ENCODE results near the gene ANKRD36B. TPM values are rescaled to one million over a fixed set of nuclear protein-coding genes. Genes with fewer than 3 reads are reported as not detected.
"Not testable (repeated sequence)": the region's sequence is repeated elsewhere in the genome, so short reads cannot be mapped to it uniquely, and the experiment has no call there.

ANKRD36B gene
- total and polyA plus RNA-seq, 2 donors (not counting 1 experiment from before 2014, with no cell fraction given), result 7.8 to 81.3 TPM

DNA sequence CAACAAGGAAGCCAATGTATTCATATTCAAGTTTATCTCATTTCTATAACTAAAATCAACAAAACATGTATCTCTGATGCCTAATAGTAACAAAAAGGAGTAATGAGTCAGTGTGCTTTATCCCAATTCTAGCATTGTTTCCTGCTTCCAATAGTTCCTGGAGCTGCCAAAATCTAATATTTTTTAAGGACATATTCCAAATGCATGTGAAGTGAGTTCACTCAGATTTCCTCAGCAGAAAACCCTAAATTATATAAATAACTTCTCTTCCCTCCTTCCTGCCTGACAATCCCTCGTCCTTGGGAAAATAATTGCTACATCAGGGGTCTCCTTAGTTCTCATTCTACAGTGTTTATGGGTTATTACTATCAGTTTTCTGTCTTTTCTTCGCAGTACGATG is 37.3 kb downstream of the ANKRD36B start:
- POLR2A ChIA-PET; H3K4me1 Mint-ChIP-seq; ATAC-seq (ENCODE audit: low read depth); H2AFZ ChIP-seq (ENCODE audit: insufficient read depth, low read depth, low read length, poor library complexity, severe bottlenecking); intact Hi-C loops (cut with micrococcal nuclease); H3K9me3 ChIP-seq (ENCODE audit: control extremely low read depth in 1 of 3, control insufficient read depth in 2 of 3, insufficient read depth in 1 of 3, low read length in 2 of 3); H3K4me3 ChIP-seq (ENCODE audit: control extremely low read depth in 1 of 5, extremely low read depth in 1 of 5, insufficient read depth in 1 of 5, low read depth in 2 of 5, low read length in 4 of 5); H3K9me3 Mint-ChIP-seq (ENCODE audit: insufficient read depth); H3K27ac Mint-ChIP-seq; CTCF ChIA-PET; H3K79me2 ChIP-seq (ENCODE audit: control insufficient read depth, insufficient read depth, low read length); H3K4me3 Mint-ChIP-seq; DNase-seq; H3K27me3 ChIP-seq (replicated peaks in 1 of 4; ENCODE audit: control extremely low read depth in 1 of 4, control insufficient read depth in 3 of 4, insufficient read depth in 4 of 4, low read length in 3 of 4); H3K4me2 ChIP-seq (replicated peaks; ENCODE audit: low read depth, low read length, poor library complexity, severe bottlenecking); H3K27ac ChIP-seq (ENCODE audit: low read length in 2 of 2); H3K27me3 Mint-ChIP-seq; H3K9ac ChIP-seq (ENCODE audit: low read length); H4K20me1 ChIP-seq (ENCODE audit: control insufficient read depth, insufficient read depth, low read length, poor library complexity, severe bottlenecking); H3K4me1 ChIP-seq (ENCODE audit: control insufficient read depth in 2 of 2, insufficient read depth in 2 of 2, low read length in 2 of 2): not testable (repeated sequence)
- WGBS (ENCODE audit: insufficient coverage), result no CpG with 5 or more reads among the region's 3 CpGs
- peaks cover 1 to 19% of the 10 kb centered on the region in 2 experiments for H3K36me3 ChIP-seq (replicated peaks in 1 of 2; ENCODE audit: control extremely low read depth in 1 of 2, control insufficient read depth in 1 of 2, extremely low read depth in 1 of 2, insufficient read depth in 2 of 2, low read length in 1 of 2)

DNA sequence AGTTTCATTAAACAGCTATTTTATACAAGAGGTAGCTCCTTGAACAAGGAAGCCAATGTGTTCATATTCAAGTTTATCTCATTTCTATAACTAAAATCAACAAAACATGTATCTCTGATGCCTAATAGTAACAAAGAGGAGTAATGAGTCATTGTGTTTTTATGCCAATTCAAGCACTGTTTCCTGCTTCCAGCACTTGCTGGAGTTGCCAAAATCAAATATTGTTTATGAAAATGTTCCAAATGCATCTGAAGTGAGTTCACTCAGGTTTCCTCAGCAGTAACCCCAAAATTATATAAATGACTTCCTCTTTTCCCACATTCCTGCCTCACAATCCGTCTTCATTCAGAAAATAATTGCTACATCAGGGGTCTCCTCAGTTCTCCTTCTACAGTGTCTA is 39.2 kb downstream of the ANKRD36B start:
- H3K9ac ChIP-seq (ENCODE audit: low read length); H3K4me3 Mint-ChIP-seq; H3K4me3 ChIP-seq (ENCODE audit: control extremely low read depth in 1 of 5, extremely low read depth in 1 of 5, insufficient read depth in 1 of 5, low read depth in 2 of 5, low read length in 4 of 5); H4K20me1 ChIP-seq (ENCODE audit: control insufficient read depth, insufficient read depth, low read length, poor library complexity, severe bottlenecking); H3K4me1 ChIP-seq (ENCODE audit: control insufficient read depth in 2 of 2, insufficient read depth in 2 of 2, low read length in 2 of 2); H3K27ac Mint-ChIP-seq; ATAC-seq (ENCODE audit: low read depth); POLR2A ChIA-PET; H3K4me2 ChIP-seq (replicated peaks; ENCODE audit: low read depth, low read length, poor library complexity, severe bottlenecking); H3K4me1 Mint-ChIP-seq; H3K9me3 Mint-ChIP-seq (ENCODE audit: insufficient read depth); H3K27me3 Mint-ChIP-seq; H3K27me3 ChIP-seq (replicated peaks in 1 of 4; ENCODE audit: control extremely low read depth in 1 of 4, control insufficient read depth in 3 of 4, insufficient read depth in 4 of 4, low read length in 3 of 4); DNase-seq; H3K27ac ChIP-seq (ENCODE audit: low read length in 2 of 2); CTCF ChIA-PET; H3K9me3 ChIP-seq (ENCODE audit: control extremely low read depth in 1 of 3, control insufficient read depth in 2 of 3, insufficient read depth in 1 of 3, low read length in 2 of 3); H3K79me2 ChIP-seq (ENCODE audit: control insufficient read depth, insufficient read depth, low read length); H2AFZ ChIP-seq (ENCODE audit: insufficient read depth, low read depth, low read length, poor library complexity, severe bottlenecking); intact Hi-C loops (cut with micrococcal nuclease): not testable (repeated sequence)
- WGBS (ENCODE audit: insufficient coverage), result no CpG with 5 or more reads among the region's 1 CpG
- H3K36me3 ChIP-seq (replicated peaks in 1 of 2; ENCODE audit: control extremely low read depth in 1 of 2, control insufficient read depth in 1 of 2, extremely low read depth in 1 of 2, insufficient read depth in 2 of 2, low read length in 1 of 2), result peaks cover 3 to 19% of the 10 kb centered on the region in 2 experiments

DNA sequence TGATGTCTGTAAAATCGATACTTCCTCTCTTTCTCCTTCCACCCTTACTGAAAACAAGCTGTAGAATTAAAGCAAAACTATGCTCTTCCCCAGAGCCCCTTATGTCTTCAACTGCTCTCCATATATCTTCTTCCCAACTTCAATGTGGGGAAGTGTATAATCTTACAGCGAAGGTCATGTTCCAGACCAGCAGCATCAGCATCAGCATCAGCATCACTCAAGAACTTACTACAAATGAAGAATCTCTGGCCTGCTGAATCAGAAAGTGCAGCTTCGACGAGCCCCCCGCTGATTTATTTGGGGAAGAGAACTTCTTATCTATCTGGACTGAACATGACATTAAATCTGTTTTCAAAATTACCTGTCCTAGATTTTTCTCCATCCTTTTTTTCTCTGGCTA is 40.6 kb downstream of the ANKRD36B start:
- no CpG with 5 or more reads among the region's 5 CpGs for WGBS (ENCODE audit: insufficient coverage)
- H3K27me3 ChIP-seq (replicated peaks in 1 of 4; ENCODE audit: control extremely low read depth in 1 of 4, control insufficient read depth in 3 of 4, insufficient read depth in 4 of 4, low read length in 3 of 4); H3K4me3 ChIP-seq (ENCODE audit: control extremely low read depth in 1 of 5, extremely low read depth in 1 of 5, insufficient read depth in 1 of 5, low read depth in 2 of 5, low read length in 4 of 5); H3K9me3 Mint-ChIP-seq (ENCODE audit: insufficient read depth); POLR2A ChIA-PET; H3K79me2 ChIP-seq (ENCODE audit: control insufficient read depth, insufficient read depth, low read length); ATAC-seq (ENCODE audit: low read depth); H4K20me1 ChIP-seq (ENCODE audit: control insufficient read depth, insufficient read depth, low read length, poor library complexity, severe bottlenecking); H2AFZ ChIP-seq (ENCODE audit: insufficient read depth, low read depth, low read length, poor library complexity, severe bottlenecking); H3K27ac Mint-ChIP-seq; intact Hi-C loops (cut with micrococcal nuclease); DNase-seq; H3K9ac ChIP-seq (ENCODE audit: low read length); CTCF ChIA-PET; H3K4me3 Mint-ChIP-seq; H3K4me1 Mint-ChIP-seq; H3K4me1 ChIP-seq (ENCODE audit: control insufficient read depth in 2 of 2, insufficient read depth in 2 of 2, low read length in 2 of 2); H3K9me3 ChIP-seq (ENCODE audit: control extremely low read depth in 1 of 3, control insufficient read depth in 2 of 3, insufficient read depth in 1 of 3, low read length in 2 of 3); H3K27ac ChIP-seq (ENCODE audit: low read length in 2 of 2); H3K4me2 ChIP-seq (replicated peaks; ENCODE audit: low read depth, low read length, poor library complexity, severe bottlenecking); H3K27me3 Mint-ChIP-seq: not testable (repeated sequence)
- H3K36me3 ChIP-seq (replicated peaks in 1 of 2; ENCODE audit: control extremely low read depth in 1 of 2, control insufficient read depth in 1 of 2, extremely low read depth in 1 of 2, insufficient read depth in 2 of 2, low read length in 1 of 2), result peaks cover 3 to 16% of the 10 kb centered on the region in 2 experiments

DNA sequence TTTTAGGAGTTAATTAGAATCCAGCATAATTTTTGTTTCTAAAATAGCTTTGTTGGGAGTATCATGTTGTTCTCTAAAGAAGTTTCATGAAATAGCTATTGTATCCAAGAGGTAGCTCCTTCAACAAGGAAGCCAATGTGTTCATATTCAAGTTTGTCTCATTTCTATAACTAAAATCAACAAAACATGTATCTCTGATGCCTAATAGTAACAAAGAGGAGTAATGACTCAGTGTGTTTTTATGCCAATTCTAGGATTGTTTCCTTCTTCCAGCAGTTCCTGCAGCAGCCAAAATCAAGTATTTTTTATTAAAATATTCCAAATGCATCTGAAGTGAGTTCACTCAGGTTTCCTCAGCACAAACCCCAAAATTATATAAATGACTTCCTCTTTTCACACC is 41.1 kb downstream of the ANKRD36B start:
- H3K9ac ChIP-seq (ENCODE audit: low read length); H3K9me3 ChIP-seq (ENCODE audit: control extremely low read depth in 1 of 3, control insufficient read depth in 2 of 3, insufficient read depth in 1 of 3, low read length in 2 of 3); H3K27me3 ChIP-seq (replicated peaks in 1 of 4; ENCODE audit: control extremely low read depth in 1 of 4, control insufficient read depth in 3 of 4, insufficient read depth in 4 of 4, low read length in 3 of 4); H3K9me3 Mint-ChIP-seq (ENCODE audit: insufficient read depth); intact Hi-C loops (cut with micrococcal nuclease); H3K27ac ChIP-seq (ENCODE audit: low read length in 2 of 2); H3K4me3 ChIP-seq (ENCODE audit: control extremely low read depth in 1 of 5, extremely low read depth in 1 of 5, insufficient read depth in 1 of 5, low read depth in 2 of 5, low read length in 4 of 5); H2AFZ ChIP-seq (ENCODE audit: insufficient read depth, low read depth, low read length, poor library complexity, severe bottlenecking); H3K4me1 Mint-ChIP-seq; H3K27ac Mint-ChIP-seq; H3K27me3 Mint-ChIP-seq; POLR2A ChIA-PET; H3K4me3 Mint-ChIP-seq; H3K79me2 ChIP-seq (ENCODE audit: control insufficient read depth, insufficient read depth, low read length); H4K20me1 ChIP-seq (ENCODE audit: control insufficient read depth, insufficient read depth, low read length, poor library complexity, severe bottlenecking); ATAC-seq (ENCODE audit: low read depth); DNase-seq; H3K4me2 ChIP-seq (replicated peaks; ENCODE audit: low read depth, low read length, poor library complexity, severe bottlenecking); H3K4me1 ChIP-seq (ENCODE audit: control insufficient read depth in 2 of 2, insufficient read depth in 2 of 2, low read length in 2 of 2); CTCF ChIA-PET: not testable (repeated sequence)
- peaks cover 3 to 14% of the 10 kb centered on the region in 2 experiments for H3K36me3 ChIP-seq (replicated peaks in 1 of 2; ENCODE audit: control extremely low read depth in 1 of 2, control insufficient read depth in 1 of 2, extremely low read depth in 1 of 2, insufficient read depth in 2 of 2, low read length in 1 of 2)
